HG03521 (cell line): ENCODE results near the gene ARVCF.

Experiments
- ATAC-seq: cut with Tn5 transposase; IDR thresholded peaks from one replicate; pipeline ENCODE4 v1.9.1; 2021; ENCODE audit warnings: mild to moderate bottlenecking, moderate library complexity; ENCODE audit not compliant: unreplicated experiment

Gene ARVCF

DNA sequence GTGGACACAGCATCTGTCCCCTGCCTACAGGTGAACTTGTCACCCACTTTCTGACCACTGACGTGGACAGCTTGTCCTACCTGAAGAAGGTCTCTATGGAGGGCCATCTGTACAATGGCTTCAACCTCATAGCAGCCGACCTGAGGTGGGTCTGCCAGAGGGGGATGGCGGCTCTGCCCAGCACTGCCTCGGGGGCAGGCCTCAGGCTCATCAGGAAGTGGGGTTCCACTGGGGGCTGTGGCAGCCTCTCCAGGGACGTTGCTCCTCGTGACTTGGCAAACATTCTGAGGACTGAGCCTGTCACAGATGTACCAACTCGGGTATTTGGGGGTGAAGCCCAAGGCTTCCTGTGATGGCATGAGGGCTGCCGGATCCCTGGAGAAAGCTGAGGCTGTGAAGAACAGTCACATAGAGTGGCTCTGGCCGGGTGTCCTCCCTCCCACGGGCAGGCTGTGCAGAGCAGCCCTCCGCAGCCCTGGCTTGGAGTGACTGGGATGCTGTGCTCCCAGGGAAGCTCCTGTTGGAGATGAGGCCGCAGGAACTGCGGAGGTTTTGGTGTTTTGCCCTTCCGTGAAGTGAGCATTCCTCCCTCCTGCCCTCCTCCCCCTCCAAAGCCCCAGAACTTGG lies 36.9 kb upstream of the ARVCF start:
- ATAC-seq: no peak

DNA sequence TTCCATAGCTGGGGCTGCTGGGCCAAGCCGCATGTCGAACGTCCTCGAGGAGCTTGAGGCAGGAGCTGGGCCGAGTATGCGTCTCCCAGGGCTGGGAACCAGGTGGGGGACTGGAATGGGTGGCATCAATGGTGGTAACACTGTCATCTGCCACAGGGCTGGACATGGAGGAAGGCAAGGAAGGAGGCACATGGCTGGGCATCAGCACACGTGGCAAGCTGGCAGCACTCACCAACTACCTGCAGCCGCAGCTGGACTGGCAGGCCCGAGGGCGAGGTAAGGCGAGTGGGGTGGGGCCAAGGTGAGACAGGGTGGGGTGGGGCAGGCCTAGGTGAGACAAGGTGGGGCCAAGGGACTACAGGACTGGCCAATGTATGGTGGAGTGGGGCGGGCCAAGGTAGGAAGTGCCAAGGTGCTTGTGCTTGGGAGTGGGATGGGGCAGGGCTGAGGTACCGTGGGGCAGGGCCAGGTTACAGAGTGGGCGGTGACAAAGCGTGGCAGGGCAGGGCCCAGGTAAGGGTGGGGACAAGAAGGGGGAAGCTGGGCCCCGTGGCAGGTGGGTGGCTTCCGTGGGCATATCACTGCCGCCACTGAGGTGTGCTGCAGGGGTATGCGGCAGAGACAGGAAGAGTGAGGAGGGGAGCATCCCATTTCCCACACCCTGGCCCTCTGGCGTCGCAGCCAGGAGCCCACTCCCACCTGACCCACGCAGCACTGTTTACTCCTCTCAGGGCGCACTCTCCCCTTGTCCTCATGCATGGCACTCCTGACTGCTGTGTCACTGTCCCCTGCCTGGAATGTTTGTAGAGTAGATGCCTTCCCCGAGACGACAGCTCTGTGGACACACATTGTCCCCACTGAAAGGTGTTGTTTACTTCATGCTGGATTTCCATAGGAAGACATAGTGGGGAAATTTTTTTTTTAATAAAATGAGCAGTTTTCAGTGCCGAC lies 36.0 kb upstream of the ARVCF start:
- ATAC-seq: no peak

DNA sequence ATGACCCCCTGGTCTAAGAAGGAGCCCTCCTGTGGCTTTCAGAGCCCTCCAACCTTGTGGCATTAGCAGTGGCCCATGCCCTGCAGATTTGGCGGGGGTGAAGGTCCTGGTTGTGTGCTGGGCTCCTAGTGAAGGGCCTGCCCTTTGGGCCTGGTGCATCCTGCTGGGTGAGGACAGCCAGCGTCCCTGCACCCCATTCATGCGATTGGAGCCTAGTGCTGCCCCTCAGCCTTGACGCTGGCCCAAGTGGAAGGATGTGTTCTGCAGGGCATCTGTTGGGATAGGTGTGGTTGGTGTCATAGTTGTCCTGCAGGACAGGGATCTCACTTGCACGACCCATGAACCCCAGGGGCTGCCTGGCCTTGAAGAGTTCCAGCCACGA lies 35.3 kb upstream of the ARVCF start:
- ATAC-seq: no peak

DNA sequence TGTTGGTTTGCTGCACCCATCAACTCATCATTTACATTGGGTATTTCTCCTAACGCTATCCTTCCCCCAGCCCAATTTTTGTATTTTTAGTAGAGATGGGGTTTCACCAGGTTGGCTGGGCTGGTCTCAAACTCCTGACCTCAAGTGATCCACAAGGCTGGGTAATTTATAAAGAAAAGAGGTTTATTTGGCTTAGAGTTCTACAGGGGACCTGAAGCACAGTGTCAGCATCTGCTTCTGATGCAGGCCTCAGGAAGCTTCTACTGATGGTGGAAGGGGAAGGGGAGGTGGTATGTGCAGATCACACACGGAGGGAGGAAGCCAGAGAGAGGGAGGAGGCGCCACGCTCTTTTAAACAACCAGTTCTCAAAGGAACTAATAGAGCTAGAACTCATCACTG lies 30.1 kb upstream of the ARVCF start:
- no peak for ATAC-seq

DNA sequence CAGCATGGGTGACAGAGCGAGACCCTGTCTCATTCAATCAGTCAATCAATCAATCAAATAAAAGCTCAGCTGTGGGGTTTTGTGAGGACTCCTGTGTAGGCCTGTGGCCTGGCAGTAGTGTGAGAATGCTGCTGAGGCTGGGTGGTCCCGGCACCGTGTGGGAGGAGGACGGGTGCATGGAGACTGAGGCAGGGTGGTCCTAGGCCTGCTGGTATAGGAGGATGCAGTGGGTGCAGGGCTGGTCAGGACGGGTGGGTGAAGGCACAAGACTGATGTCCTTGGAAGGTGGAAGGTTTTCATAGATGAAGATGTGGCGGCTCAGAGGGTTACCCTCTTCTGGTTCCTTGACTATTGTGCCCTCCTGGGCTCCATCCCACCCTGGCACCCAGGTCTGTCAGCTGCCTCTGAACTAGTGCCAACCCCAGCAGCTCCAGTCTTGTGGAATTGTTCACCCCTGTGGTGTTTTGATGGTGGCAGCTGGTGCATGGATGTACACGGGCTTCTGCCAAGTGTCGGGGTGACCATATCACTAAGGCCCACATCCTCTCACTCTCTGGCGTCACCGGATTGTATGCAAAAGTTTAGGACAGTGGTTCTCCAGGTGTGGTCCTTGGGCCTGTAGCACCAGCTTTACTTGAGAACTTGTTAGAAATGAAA lies 28.0 kb upstream of the ARVCF start:
- no peak for ATAC-seq

DNA sequence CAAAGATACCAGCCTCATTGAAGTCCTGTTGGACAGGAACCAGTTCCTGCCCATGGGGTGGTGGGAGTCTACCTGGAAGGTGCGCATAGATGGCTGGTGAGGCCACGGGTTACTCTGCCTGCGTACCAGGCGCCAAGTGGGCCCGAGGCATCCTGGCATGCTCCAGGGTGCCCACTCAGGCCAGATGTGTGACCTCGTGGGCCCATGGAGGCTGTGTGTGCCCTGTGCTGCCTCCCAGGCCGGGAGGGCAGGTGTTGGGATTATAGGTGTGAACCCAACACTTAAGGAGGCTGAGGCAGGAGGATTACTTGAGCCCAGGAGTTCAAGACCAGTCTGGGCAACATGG lies 27.3 kb upstream of the ARVCF start:
- ATAC-seq: no peak

DNA sequence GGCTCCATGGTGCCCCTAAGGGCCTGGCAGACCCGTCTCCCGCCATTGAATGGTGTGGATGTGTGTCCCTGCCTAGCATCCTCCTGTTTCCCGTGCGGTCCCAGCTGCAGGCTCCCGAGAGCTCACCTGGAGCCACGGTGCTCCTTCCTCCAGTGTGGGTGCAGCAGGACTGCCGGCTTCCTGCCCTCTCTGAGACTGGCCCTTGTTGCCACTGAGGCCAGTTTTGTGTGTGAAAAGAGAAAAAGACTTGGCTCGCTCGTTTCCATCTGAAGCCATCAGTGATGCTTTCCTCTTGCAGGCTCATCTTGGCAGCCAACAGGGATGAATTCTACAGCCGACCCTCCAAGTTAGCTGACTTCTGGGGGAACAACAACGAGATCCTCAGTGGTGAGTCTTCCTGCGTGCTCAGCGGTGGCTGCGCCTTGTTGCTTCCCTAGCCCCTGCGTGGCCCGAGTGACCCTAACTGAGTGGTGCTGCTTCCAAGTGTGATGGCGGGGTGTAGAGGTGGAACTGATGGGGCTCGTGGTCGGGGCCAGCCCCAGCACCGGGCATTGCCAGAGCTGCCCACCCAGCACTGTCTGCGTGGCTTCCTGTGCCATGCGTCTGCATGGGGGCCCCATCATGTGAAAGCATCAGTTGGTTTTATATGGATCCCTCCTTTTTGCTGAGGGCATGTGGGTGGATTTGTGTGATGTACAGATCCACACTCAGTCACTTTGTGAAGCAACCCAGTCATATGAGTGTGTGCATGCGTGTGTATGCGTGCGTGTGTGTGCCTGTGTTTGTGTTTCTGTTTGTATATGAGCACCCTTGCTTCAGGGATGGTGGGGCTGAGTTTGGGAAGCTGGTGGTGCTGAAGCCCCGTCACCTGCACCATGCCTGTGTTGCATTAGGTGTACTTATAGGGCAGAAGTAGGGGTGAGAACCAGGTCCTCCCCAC lies 26.7 kb upstream of the ARVCF start:
- no peak for ATAC-seq

DNA sequence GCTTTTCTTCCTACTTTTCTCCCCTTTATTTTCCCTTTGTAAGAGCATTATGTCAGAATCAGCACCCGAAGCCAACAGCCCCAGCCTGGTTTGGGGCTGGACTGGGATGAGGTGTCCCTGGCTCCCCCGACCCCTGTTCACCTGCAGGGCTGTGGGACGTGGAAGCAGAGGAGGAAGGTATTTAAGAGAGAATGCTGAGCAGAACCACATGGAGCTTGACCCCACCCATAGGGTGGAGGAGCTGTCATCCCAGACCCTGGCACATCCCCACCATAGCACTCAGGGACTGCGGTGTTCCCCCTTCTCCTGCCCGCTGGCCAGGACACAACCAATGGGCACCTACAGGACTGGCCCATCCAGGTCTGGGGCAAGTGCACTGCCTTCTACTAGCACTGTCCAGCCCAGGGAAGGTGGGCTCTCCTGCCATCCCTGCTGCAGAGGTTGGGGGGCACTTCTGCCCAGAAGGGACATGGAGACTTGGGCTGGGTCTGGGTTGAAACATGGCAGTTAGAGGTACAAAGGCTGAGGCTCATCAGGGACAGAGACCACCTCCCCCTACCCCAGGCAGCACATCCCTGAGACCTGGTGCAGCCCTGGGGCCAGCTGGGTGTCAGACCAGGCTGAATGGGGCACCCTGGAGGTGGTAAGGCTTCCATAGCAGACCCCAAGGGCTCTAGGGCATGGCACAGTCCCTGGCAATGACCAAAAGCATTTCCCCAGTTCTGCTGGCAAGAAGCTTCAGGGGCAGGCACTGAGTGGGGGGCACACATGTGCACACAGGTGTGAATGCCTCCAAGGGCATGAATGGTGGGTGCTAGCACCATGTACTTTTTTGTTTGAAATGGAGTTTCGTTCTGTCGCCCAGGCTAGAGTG lies 23.9 kb upstream of the ARVCF start:
- ATAC-seq: no peak

DNA sequence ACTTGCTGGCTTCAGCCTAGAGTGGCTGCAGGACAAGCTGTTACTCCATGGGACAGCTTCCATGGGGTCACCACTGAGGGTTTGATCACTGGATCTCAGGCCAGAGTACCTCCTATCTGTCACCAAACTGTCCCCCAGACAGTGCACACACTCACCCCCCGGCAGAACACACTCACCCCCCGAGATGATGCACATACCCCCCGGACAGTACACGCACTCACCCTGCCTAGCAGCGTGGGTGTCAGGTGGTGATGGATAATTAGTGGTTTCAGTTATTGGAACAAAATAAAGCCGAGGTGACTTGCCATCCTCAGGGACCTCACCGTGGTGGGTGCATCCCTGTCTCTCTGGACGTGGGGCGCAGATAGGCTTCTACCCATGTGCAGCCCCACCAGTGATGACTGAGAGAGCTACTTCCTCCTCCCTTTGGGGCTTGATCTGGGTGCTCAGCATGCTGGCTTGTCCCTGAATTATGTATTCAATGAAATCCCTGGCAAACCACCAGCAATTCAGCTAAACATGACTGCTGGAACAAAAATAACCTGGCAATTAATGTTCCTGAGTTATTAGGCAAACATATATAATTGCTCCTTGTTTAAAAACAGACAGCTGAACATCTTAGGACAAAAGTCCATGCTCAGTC lies 23.2 kb upstream of the ARVCF start:
- no peak for ATAC-seq

DNA sequence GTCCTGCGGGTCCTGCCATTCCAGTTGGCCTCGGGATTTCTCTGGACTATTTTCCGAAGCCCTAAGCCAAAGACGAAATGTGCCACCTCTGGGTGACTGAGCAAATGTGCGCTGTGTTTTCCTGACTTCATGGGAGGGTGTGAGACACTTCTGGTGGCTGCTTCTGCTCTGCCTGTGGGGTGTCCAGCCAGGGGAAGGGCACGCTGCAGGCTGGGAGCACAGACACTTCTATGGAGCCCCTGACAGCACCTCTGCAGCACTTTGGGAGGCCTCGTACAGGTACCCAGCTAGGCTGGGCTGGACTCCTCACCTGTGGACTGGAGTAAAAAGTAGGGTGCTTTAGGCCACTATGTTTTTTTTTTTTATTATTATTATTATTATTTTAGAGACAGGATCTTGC lies 22.0 kb upstream of the ARVCF start:
- ATAC-seq: no peak

DNA sequence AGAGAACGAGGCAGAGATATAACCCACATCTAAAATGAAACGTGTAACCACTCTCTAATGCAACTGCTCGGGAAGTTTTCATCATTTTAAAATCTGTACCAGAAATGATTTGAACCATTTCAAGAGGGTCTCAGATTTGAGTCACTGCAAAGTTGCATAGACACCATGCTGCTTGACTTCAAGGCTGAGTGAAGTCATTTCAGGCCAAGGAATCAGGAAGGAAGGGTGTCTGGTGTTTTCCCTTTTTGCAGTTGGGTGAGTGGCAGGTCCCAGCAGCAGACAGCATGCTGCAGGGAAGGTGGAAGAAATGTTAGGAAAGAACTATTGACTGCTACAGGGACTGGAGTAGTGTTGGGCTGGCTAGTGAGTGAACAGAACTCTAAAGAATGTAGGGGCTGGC lies 20.8 kb upstream of the ARVCF start:
- ATAC-seq: no peak

DNA sequence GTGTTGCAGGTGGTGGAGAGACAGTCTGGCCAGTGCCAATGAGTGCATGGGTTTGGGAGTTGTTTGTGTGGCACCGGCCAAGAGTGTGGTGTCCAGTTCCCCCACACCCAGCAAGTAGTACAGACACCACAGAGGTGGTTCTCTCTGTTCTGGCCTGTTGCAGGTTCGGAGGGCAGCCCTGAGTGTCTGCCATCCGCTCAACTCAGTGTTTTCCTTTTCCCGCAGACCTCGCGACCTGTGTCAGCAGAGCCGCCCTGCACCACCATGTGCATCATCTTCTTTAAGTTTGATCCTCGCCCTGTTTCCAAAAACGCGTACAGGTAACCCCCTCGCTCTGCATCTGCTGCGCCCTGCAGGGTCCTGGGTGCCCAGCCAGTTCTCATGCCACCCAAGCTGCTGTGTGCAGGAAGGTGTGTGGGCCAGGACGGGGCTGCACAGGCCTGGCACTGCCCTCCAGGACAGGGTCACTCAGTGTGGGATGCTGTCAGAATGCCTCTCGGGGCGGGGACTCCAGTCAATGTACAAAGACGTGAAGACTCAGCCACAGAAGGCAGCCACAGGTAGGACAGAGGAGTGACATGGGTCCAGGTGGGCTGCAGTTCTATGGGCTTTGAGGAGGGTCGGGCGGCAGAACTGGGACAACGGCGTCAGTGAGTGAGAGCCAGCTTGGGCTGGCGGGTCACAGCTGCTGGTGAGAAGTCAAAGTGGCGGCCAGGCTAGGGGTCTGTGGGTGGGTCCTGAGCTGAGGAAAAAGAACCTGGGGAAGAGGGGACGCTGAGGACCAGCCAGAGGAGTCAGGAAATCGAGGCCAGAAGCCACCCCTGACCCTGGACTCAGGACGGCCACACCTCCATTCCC lies 20.1 kb upstream of the ARVCF start:
- ATAC-seq: no peak

DNA sequence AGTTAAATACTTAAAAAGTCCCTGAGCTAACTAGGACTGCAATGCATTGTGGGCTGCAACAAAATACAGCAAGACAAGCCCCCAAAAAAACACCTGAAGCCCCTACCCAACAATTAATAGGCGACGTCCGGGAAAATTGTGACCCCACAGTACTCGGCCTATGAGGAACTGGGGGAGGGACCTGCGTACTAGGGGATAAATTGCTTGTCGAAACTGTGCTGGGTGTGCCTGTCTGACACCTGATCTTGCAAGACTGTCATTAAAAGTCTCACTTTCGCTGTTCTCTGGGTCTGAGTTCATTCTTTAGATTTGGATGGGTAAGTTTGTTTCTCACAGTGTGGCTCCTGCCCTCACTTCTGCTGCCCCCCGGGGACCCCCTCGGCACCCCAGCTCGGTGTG lies 19.5 kb upstream of the ARVCF start:
- no peak for ATAC-seq

DNA sequence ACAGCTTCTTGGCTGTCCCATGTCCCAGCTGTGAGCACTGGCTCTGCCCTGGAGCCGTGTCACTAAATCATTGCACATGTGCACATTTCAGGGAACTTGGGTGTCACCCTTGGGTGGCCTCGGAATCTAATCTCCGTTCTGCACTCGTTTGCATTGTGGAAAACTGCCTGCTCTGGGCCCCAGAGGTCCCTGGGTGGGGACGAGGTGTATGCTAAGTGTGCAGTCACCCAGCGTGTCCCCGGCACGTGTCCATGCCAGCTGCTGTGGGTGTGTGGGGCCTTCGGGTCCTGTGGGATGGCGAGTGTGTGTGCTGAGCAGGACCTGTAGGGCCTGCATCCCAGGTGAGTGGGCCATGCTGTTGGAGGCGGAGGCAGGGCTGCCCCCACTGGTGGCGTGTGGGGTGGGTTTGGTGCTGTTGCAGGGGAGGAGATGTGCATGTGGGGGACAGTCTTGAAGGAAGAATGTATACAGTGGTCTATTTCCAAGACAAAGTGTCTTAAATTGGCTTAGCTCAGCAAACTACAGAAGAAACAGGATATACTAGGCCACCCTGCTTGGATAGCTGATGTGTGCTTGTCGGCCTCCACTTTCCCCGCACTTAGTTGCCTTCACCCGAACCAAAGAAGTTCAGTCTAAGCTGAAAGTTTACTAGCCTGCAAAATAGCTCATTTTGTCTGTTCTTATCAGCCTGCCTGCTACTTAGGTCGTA lies 18.9 kb upstream of the ARVCF start:
- ATAC-seq: no peak

DNA sequence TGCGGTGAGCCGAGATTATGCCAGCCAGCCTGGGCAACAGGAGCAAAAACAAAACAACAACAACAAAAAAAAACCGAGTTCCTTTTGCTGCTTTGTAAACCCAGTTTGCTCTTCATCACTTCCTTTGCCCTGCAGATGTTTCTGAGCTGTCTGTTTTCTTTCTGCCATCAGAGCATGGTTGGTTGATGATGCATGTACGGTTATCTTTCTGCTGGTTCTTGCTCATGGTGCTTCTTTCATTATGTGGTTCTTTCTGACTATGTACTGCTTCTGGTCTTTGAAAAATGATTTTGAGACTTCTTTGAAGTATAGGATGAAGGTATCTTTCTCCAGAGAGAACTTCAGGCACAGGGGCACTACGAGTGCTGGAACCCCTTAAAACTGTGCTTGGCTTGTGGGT lies 17.5 kb upstream of the ARVCF start:
- no peak for ATAC-seq

DNA sequence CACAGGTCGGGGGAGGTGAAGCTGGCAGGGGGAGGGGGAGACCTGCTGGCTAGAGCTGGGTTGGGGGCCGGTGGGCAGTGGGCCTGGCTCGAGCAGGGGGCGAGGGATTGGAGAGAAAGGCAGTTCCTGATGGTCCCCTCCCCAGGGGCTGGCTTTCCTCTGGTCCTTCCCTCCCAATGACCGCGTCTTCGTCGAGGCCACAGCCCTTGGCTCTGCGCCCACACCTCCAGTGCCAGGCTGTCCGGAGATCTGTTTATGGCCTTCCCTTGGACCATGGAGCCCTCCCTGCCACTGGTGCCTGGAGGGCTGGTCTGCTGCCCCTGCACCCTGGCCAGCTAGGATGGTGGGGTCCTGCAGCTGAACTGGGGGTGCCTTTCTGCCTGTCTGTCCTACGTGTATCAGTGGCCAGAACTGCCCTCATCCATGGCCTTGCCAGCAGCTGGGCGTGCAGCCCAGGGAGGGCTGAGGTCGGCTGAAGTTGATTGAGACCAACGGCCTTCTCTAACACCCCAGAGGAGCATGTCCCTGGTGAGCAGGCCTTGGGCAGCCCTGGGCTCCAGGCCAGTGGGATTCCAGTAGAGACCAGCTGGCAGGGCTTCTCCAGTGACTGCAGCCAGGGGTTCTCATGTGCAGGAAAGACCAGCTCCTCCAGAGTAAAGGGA lies 16.6 kb upstream of the ARVCF start:
- ATAC-seq: no peak

DNA sequence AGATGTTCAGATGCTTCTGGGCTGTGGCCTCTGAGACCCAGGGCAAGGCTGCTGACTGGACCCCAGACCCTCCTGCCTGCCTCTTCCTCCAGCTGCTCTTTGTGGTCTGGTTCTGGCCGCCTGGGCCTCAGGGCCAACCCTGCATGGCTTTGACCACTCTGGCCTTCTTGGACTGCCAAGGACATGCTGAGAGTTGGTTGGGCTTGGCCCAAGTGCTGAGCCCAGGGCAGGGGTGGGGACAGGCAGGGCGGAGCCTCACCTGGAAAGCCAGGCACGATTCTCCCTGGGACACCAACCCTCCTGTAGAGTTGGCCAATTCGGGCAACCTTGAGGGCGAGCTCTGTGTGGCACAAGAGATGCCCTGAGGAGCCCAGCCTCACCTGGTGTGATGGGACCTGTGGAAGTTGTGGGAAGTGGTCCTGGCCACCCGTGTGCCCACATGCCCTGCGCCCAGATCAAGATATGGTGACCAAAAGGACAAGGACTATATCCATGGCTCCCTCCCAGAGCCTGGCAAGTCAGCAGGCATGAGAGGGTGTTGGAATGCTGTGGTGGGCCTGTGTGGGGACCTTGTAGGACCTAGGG lies 15.9 kb upstream of the ARVCF start:
- no peak for ATAC-seq
